Measurements from ENCODE around the gene ERC1. TPM values are rescaled to one million over a fixed set of nuclear protein-coding genes. Genes with fewer than 3 reads are reported as not detected.

The ERC1 gene
- total RNA-seq, 1 experiment from 2014 or later, result 12.3 TPM

DNA sequence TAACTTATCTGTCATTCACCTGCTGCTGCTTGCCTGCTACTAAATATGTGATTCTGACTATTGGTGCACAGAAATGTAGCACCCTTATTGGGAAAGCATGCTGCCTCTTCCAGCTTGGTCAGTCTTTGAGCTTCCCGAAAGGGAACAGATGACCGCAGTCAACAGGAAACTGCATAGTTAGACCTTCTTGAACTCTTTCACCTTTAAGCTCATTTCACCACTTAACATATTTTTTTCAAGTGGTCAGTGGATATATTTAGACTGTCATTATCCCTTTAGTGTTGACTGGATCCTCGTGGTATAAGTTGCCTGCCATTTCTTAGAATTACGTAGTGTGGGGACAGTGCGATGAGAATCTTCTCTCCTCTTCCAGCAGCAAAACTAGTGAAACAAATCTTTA is 378.4 kb downstream of the ERC1 start:
- no peak for ATAC-seq
- Histone ChIP-seq H3K9me2 (replicated peaks; ENCODE audit: low read length) (no peaks in the 10 kb centered on the region), H3F3A (ENCODE audit: low read length, unreplicated experiment) (no peaks in the 10 kb centered on the region), H3K4me3 (ENCODE audit: low read length) (no peak overlapping the region), H2AFZ (ENCODE audit: low read length) (no peak overlapping the region), H3K36me3 (ENCODE audit: low read depth, low read length) (no peaks in the 10 kb centered on the region), H3K4me1 (ENCODE audit: insufficient read depth, low read length) (no peaks in the 10 kb centered on the region), H3K9ac (ENCODE audit: low read length) (no peak overlapping the region), H3K27ac (ENCODE audit: low read length) (no peak overlapping the region), H3K9me3 (ENCODE audit: low read length) (no peaks in the 10 kb centered on the region), H4K20me1 (ENCODE audit: low read length) (no peaks in the 10 kb centered on the region), H3K79me2 (ENCODE audit: low read length) (no peaks in the 10 kb centered on the region), H3K4me2 (ENCODE audit: low read length) (no peak overlapping the region), H3K27me3 (ENCODE audit: low read length) (no peaks in the 10 kb centered on the region)
- no peak for DNase-seq
- no TSS peak for BruUV-seq (replicated peaks)
- intact Hi-C loops (cut with micrococcal nuclease), result no loop called here
- TF ChIP-seq, protein P1, sequence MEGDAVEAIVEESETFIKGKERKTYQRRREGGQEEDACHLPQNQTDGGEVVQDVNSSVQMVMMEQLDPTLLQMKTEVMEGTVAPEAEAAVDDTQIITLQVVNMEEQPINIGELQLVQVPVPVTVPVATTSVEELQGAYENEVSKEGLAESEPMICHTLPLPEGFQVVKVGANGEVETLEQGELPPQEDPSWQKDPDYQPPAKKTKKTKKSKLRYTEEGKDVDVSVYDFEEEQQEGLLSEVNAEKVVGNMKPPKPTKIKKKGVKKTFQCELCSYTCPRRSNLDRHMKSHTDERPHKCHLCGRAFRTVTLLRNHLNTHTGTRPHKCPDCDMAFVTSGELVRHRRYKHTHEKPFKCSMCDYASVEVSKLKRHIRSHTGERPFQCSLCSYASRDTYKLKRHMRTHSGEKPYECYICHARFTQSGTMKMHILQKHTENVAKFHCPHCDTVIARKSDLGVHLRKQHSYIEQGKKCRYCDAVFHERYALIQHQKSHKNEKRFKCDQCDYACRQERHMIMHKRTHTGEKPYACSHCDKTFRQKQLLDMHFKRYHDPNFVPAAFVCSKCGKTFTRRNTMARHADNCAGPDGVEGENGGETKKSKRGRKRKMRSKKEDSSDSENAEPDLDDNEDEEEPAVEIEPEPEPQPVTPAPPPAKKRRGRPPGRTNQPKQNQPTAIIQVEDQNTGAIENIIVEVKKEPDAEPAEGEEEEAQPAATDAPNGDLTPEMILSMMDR (conservative IDR thresholded peaks at IDR 0.05; ENCODE audit: low read depth, low read length), result no peak
- TF ChIP-seq EZH2phosphoT487 (IDR thresholded peaks at IDR 0.05; ENCODE audit: borderline replicate concordance, low read length), result no peak
- ChIA-PET POLR2A (ENCODE audit: unreplicated experiment) (no interaction called here), CTCF (no interaction called here)

DNA sequence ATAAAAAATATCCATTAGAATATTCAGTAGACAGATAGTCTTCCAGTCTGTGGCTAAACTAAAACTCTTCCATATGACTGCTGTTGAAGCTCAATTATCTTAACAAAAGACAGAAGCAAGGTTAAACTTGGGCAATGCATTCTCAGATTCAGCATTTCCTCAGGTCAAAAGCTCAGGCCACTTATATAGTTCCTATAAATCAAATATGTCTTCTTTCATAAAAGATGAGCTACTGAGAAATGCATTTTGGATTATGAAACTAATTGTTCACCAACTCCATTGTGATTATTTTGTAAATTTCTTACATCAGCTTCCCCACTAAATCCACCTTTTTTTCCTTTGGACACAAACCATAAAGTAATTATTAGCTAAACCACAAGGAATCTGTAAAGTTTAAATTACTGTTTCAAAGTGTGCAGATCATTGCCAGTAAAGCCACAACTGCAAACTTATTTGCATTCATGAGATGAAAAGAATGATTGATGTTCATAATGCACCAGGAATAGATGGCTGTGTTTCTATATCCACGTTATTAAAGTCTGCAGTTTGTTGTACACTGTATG is 379.0 kb downstream of the ERC1 start:
- no peaks in the 10 kb centered on the region for H4K20me1 ChIP-seq (ENCODE audit: low read length)
- BruUV-seq (replicated peaks), result no TSS peak
- H2AFZ ChIP-seq (ENCODE audit: low read length), result no peak overlapping the region
- ChIA-PET CTCF (no interaction called here), POLR2A (ENCODE audit: unreplicated experiment) (no interaction called here)
- H3K36me3 ChIP-seq (ENCODE audit: low read depth, low read length), result no peaks in the 10 kb centered on the region
- H3K9me3 ChIP-seq (ENCODE audit: low read length), result no peaks in the 10 kb centered on the region
- H3K79me2 ChIP-seq (ENCODE audit: low read length), result no peaks in the 10 kb centered on the region
- intact Hi-C loops (cut with micrococcal nuclease), result no loop called here
- no peak overlapping the region for H3K9ac ChIP-seq (ENCODE audit: low read length)
- no peak overlapping the region for H3K4me2 ChIP-seq (ENCODE audit: low read length)
- no peaks in the 10 kb centered on the region for H3K27me3 ChIP-seq (ENCODE audit: low read length)
- no peaks in the 10 kb centered on the region for H3K4me1 ChIP-seq (ENCODE audit: insufficient read depth, low read length)
- H3K4me3 ChIP-seq (ENCODE audit: low read length), result no peak overlapping the region
- DNase-seq, result no peak
- no peaks in the 10 kb centered on the region for H3K9me2 ChIP-seq (replicated peaks; ENCODE audit: low read length)
- no peak for ATAC-seq
- TF ChIP-seq EZH2phosphoT487 (IDR thresholded peaks at IDR 0.05; ENCODE audit: borderline replicate concordance, low read length) (no peak), EZH2 (IDR thresholded peaks at IDR 0.05; ENCODE audit: low read length, unreplicated experiment) (no peak)
- TF ChIP-seq, protein P1 (conservative IDR thresholded peaks at IDR 0.05; ENCODE audit: low read depth, low read length), result no peak
- no peak overlapping the region for H3K27ac ChIP-seq (ENCODE audit: low read length)
- H3F3A ChIP-seq (ENCODE audit: low read length, unreplicated experiment), result no peaks in the 10 kb centered on the region

DNA sequence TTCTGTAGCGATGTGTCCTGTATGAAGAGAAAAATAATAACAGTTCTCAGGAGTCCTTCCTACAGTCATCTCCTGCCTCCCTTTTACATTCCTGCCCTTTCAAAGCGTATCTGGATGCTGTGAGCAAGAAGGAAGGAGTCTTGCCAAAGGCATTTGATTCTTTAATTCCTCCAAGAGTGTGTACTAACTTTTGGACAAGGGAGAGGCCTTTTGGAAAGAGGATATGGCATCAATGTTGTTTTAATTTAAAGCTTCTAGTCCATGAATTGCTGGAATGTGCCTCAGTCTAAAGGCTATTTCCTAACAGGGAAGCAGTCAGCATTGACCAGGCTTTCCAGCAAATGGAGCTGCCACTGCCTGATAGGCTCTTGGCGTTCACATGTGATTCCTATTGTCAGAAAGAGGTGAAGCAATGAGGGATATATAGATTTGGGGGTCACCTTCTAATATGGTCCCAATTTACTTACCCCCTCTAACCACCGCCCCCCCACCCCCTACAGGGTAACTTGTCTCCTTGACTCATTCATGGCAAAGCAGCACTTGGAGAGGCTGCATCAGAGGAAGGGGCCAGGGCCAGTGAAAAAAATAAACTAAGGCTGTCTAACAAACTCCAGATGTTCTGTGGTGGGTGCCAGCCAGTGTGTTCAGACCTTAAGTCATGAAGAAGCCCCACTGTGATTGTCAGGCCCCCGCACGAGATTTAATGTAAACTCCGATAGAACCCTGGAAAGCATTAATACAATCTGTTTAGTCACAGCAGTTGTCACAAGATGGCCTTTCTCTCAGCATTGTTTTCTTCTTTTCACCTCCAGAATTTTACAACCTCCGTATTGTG is 383.1 kb downstream of the ERC1 start:
- Histone ChIP-seq H3K36me3 (ENCODE audit: low read depth, low read length) (no peaks in the 10 kb centered on the region), H3K4me2 (ENCODE audit: low read length) (no peak overlapping the region), H3K27me3 (ENCODE audit: low read length) (no peaks in the 10 kb centered on the region), H2AFZ (ENCODE audit: low read length) (no peak overlapping the region), H3F3A (ENCODE audit: low read length, unreplicated experiment) (no peaks in the 10 kb centered on the region), H3K27ac (ENCODE audit: low read length) (no peak overlapping the region), H3K9me3 (ENCODE audit: low read length) (no peaks in the 10 kb centered on the region), H3K4me3 (ENCODE audit: low read length) (no peak overlapping the region), H4K20me1 (ENCODE audit: low read length) (no peaks in the 10 kb centered on the region), H3K79me2 (ENCODE audit: low read length) (no peaks in the 10 kb centered on the region), H3K9ac (ENCODE audit: low read length) (no peak overlapping the region), H3K9me2 (replicated peaks; ENCODE audit: low read length) (no peaks in the 10 kb centered on the region), H3K4me1 (ENCODE audit: insufficient read depth, low read length) (no peaks in the 10 kb centered on the region)
- TF ChIP-seq EZH2phosphoT487 (IDR thresholded peaks at IDR 0.05; ENCODE audit: borderline replicate concordance, low read length) (no peak), EZH2 (IDR thresholded peaks at IDR 0.05; ENCODE audit: low read length, unreplicated experiment) (no peak)
- TF ChIP-seq, protein P1 (conservative IDR thresholded peaks at IDR 0.05; ENCODE audit: low read depth, low read length), result no peak
- BruUV-seq (replicated peaks), result no TSS peak
- intact Hi-C loops (cut with micrococcal nuclease), result no loop called here
- CTCF ChIA-PET, result no interaction called here
- POLR2A ChIA-PET (ENCODE audit: unreplicated experiment), result no interaction called here
- ATAC-seq, result no peak
- DNase-seq, result no peak
